ENCODE measurements around the gene RPAIN.

RPAIN gene

DNA sequence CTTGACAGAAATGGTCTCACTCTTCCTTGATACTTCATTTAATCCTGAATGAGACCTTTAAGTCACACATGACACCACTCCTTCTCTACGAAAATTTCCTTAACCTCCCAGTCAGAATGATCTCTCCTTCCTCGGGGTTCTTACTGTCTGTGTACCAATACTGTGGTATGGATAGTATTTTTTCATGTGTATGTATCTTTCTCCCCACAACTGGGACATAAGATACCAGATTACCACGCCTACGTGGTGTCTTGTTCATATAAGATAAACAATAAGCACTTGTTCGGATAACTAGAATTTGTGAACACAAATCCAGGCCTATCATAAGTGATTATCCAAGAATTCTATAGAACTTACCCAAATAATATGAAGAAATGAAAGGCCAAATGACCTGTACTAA, 11.8 kb upstream of the RPAIN start:
- TF ChIP-seq, protein P1, sequence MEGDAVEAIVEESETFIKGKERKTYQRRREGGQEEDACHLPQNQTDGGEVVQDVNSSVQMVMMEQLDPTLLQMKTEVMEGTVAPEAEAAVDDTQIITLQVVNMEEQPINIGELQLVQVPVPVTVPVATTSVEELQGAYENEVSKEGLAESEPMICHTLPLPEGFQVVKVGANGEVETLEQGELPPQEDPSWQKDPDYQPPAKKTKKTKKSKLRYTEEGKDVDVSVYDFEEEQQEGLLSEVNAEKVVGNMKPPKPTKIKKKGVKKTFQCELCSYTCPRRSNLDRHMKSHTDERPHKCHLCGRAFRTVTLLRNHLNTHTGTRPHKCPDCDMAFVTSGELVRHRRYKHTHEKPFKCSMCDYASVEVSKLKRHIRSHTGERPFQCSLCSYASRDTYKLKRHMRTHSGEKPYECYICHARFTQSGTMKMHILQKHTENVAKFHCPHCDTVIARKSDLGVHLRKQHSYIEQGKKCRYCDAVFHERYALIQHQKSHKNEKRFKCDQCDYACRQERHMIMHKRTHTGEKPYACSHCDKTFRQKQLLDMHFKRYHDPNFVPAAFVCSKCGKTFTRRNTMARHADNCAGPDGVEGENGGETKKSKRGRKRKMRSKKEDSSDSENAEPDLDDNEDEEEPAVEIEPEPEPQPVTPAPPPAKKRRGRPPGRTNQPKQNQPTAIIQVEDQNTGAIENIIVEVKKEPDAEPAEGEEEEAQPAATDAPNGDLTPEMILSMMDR (IDR thresholded peaks at IDR 0.05; ENCODE audit: low read depth, low read length) = no peak
- no peak for DNase-seq
- H3K27me3 ChIP-seq = no peaks in the 10 kb centered on the region
- H3K4me3 ChIP-seq (ENCODE audit: low read depth, low read length) = no peak overlapping the region
- no peaks in the 10 kb centered on the region for H3K4me1 ChIP-seq
- H3K9me3 ChIP-seq = no peaks in the 10 kb centered on the region
- peaks cover 44% of the 10 kb centered on the region for H3K36me3 ChIP-seq

DNA sequence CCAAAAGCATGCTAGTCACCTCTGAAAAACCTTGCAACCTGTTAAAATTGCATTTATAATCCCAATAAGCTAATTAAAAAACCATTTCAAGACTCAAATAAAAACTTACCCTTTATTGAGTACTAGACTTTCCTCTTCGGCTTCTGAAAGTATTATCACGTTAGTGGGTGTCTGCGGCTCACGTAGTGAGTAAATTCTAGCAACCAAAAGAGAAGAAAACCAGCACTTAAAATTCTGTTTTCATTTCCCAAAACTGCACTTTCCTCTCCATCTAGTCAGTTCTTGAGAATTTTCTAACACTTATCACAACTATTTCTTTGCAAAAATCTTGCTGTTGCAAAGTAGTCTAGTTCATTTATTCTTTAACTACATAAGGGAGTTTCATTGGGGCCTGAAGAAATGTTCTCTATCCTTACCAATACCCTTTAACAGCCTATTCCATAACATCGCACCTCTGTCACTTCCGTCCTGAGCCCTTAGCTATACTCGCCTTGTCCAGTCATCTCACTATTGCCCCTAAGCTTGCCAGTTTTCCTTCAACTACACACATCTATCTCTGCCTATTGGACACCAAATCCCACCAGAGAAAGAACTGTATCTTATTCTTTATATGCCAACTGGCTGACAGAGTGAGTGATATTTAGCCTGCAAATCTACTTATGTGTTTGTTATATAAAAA, 9.2 kb upstream of the RPAIN start:
- Histone ChIP-seq H3K4me1 (no peaks in the 10 kb centered on the region), H3K36me3 (peaks cover 31% of the 10 kb centered on the region), H3K4me3 (ENCODE audit: low read depth, low read length) (no peak overlapping the region), H3K9me3 (no peaks in the 10 kb centered on the region), H3K27me3 (no peaks in the 10 kb centered on the region)
- DNase-seq = no peak
- TF ChIP-seq, protein P1 (IDR thresholded peaks at IDR 0.05; ENCODE audit: low read depth, low read length) = no peak

DNA sequence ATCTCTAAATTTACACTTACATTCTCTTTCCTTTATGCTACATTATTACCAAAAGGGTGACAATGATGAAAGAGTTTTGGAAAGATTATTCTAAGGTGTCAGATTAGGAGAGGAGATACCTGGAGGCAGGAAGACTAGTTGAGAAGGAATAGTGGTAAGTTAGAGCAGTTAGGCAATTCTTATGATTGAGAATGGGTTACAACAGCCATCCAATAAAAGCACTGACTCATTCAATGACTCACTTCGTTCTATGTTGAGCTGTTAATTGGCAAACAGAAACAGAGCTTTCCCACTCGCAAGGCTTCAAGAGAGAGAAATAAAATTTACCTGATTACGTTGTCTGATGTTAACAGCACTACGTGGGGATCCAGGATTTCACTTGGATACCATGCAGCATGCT, 6.3 kb upstream of the RPAIN start:
- Histone ChIP-seq H3K4me1 (no peaks in the 10 kb centered on the region), H3K9me3 (no peaks in the 10 kb centered on the region), H3K4me3 (ENCODE audit: low read depth, low read length) (no peak overlapping the region), H3K36me3 (peaks cover 18% of the 10 kb centered on the region), H3K27me3 (no peaks in the 10 kb centered on the region)
- no peak for DNase-seq
- TF ChIP-seq, protein P1 (IDR thresholded peaks at IDR 0.05; ENCODE audit: low read depth, low read length) = no peak

DNA sequence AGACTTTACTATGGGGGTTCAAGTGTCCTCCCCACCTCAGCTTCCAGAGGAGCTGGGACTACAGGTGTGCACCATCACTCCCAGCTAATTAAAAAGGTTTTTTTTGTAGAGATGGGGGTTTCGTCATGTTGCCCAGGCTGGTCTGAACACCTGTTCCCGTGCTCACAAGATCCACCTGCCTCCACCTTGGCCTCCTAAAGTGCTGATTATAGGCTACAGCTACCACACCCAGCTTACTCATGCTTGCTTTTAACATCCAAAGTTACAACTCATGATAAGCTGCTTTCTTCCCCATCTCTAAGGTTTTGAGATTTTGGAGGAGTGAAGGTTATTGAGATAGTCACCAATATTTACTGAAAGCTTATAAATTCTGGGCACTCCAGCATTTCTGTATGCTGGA, 3.1 kb upstream of the RPAIN start:
- no peak for DNase-seq
- no peak overlapping the region for H3K4me3 ChIP-seq (ENCODE audit: low read depth, low read length)
- no peaks in the 10 kb centered on the region for H3K27me3 ChIP-seq
- TF ChIP-seq, protein P1 (IDR thresholded peaks at IDR 0.05; ENCODE audit: low read depth, low read length) = no peak
- no peaks in the 10 kb centered on the region for H3K4me1 ChIP-seq
- peaks cover 14% of the 10 kb centered on the region for H3K36me3 ChIP-seq
- no peaks in the 10 kb centered on the region for H3K9me3 ChIP-seq

DNA sequence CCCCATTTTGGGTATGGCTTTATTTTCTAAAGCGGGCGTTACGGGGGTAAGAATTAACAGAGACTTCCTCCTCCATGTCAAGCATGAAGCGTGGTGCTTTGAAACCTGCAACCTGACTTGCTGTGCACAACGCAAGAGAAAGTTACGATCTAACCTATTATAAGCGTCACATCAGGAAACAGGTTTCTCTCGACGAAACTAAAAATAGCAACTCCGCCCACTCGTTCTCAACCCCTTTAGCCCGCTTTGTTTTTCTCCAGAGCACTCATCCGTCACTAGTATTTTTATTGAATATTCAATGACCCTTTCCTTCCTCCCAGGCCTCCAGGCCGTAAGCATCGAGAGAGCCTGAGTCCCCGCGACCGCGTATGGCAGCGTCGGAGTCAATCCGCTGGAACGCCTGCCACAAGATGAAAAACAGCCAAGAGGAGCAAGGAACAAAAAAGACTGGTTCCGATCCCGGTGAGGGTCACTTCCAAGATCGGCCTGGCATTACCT, 1.1 kb upstream of the RPAIN start:
- no peaks in the 10 kb centered on the region for H3K27me3 ChIP-seq
- H3K36me3 ChIP-seq = peaks cover 15% of the 10 kb centered on the region
- peak overlapping the region; percentile 88 for H3K4me3 ChIP-seq (ENCODE audit: low read depth, low read length)
- no peaks in the 10 kb centered on the region for H3K9me3 ChIP-seq
- no peaks in the 10 kb centered on the region for H3K4me1 ChIP-seq
- peak; percentile 12 for DNase-seq
- TF ChIP-seq, protein P1 (IDR thresholded peaks at IDR 0.05; ENCODE audit: low read depth, low read length) = no peak

DNA sequence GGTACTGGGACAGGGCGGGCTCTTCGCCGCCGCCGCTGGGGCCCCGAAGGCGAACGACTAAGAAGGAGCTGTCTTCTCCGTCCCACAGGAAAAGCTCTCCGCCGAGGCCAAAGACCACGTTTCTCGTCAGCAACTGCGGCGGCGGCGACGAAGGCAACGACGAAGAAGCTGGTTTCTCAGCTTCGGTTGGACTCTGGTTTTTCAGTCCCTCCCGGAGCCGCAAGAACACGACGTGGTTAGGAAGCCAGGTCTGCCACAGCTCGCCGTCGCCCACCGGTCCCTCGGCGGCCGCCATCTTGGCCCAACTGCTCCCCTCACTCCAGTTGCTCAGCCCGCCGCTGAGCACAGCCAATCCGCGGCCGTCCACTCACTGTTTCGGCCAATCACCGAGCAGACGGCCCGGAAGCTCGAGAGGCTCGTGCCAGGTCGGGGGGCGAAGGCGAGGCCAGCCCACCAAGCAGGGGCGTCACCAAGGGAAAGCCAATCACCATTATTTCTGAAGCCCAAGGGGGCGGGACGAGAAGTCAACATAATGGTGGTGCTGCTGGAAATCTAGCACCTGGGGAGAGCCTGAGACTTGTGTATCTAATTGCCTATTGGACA, 525 bp upstream of the RPAIN start, which contains the start of gene NUP88:
Gene NUP88 (minus strand): TSS at position 307 of the 603 bp plus-strand sequence. CDS start 12 bp downstream, at position 295.
- Histone ChIP-seq H3K4me1 (no peaks in the 10 kb centered on the region), H3K36me3 (peaks cover 19% of the 10 kb centered on the region), H3K9me3 (no peaks in the 10 kb centered on the region), H3K27me3 (no peaks in the 10 kb centered on the region), H3K4me3 (ENCODE audit: low read depth, low read length) (peak within 1 kb of the TSS; percentile 88)
- TF ChIP-seq, protein P1 (IDR thresholded peaks at IDR 0.05; ENCODE audit: low read depth, low read length) = no peak
- peak; percentile 93 for DNase-seq

All from BE2C (cell line).